ENCODE measurements around the gene CETN2. TPM values are rescaled to one million over a fixed set of nuclear protein-coding genes. Genes with fewer than 3 reads are reported as not detected.

CETN2 gene
- total and polyA plus RNA-seq, 10 donors: 9.4 to 25.0 (median 14.7) TPM

DNA sequence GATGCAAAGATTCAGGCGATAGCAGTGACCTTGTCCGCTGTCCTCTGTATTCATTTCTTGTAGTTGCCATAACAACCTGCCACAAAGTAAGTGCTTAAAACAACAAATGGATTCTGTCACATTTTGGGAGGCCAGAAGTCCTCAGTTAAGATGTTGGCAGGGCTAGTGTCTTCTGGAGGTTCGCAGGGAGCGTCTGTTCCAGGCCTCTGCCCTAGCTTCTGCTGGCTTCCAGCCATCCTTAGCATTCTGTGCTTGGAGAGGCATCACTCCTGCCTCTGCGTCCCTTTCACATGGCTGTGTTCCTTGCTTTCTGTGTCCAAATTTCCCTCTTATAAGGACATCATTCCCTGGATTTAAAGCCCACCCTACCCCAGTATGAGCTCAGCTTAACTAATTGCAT is 35.8 kb upstream of the CETN2 start:
- no peaks in the 10 kb centered on the region for H3K9me3 ChIP-seq
- intact Hi-C loops (cut with DNase I; ENCODE audit: low total_unique reads): no loop called here
- no peak for DNase-seq
- 81 to 98% (median 92%) methylated on average over 4 to 5 of the region's 5 CpGs for WGBS, 5 donors
- peaks cover 0 to 94% (median 19%) of the 10 kb centered on the region in 6 donors for H3K36me3 ChIP-seq
- no peaks in the 10 kb centered on the region for H3K4me1 ChIP-seq
- TF ChIP-seq, protein P1, sequence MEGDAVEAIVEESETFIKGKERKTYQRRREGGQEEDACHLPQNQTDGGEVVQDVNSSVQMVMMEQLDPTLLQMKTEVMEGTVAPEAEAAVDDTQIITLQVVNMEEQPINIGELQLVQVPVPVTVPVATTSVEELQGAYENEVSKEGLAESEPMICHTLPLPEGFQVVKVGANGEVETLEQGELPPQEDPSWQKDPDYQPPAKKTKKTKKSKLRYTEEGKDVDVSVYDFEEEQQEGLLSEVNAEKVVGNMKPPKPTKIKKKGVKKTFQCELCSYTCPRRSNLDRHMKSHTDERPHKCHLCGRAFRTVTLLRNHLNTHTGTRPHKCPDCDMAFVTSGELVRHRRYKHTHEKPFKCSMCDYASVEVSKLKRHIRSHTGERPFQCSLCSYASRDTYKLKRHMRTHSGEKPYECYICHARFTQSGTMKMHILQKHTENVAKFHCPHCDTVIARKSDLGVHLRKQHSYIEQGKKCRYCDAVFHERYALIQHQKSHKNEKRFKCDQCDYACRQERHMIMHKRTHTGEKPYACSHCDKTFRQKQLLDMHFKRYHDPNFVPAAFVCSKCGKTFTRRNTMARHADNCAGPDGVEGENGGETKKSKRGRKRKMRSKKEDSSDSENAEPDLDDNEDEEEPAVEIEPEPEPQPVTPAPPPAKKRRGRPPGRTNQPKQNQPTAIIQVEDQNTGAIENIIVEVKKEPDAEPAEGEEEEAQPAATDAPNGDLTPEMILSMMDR (IDR thresholded peaks at IDR 0.05 in 8 of 11, conservative IDR thresholded peaks at IDR 0.05 in 3 of 11): no peak
- TF ChIP-seq POLR2A (IDR thresholded peaks at IDR 0.05) (no peak), POLR2AphosphoS5 (IDR thresholded peaks at IDR 0.05) (no peak)
- H3K27ac ChIP-seq: no peak overlapping the region
- H3K4me3 ChIP-seq: no peak overlapping the region
- no peaks in the 10 kb centered on the region for H3K27me3 ChIP-seq (replicated peaks in 1 of 7)

DNA sequence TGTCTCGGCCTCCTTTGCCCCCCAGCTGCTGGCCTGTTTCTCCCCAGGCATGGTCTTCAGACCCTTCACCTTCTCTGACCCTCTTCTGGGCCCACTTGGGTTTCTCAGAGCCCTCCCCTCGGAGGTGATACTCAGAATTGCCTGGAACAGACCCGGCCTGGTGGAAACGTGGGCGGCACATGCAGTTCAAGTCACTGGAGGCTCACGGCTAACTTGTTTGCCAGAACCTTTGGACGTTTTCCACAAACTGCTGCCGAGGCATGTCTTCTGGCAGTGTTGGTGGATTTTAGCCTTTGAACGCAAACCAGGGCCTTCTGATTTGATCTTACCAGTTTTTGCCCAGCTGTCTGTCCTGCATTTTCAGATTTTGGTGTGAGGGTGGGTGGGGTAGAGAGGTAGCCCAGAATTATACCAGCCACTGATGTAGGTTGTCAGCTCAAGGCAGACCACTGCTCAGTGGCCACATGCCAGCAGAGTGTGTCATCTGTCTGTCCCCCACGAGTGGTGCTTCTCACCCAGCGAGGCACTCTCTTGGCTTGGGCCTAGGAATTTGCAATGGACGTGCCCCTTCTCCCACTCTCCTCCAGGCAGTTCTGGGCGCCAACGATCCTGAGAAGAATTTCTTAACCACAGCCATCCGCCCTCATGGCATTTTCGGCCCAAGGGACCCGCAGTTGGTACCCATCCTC is 34.8 kb upstream of the CETN2 start:
- WGBS, 5 donors: 85 to 98% (median 95%) methylated on average over 9 to 17 of the region's 17 CpGs
- Histone ChIP-seq H3K4me3 (no peak overlapping the region), H3K9me3 (no peaks in the 10 kb centered on the region), H3K27ac (no peak overlapping the region), H3K27me3 (replicated peaks in 1 of 7) (no peaks in the 10 kb centered on the region), H3K4me1 (no peaks in the 10 kb centered on the region), H3K36me3 (peaks cover 0 to 93% (median 19%) of the 10 kb centered on the region in 6 donors)
- DNase-seq: no peak
- intact Hi-C loops (cut with DNase I; ENCODE audit: low total_unique reads): no loop called here
- TF ChIP-seq, protein P1 (IDR thresholded peaks at IDR 0.05 in 8 of 11, conservative IDR thresholded peaks at IDR 0.05 in 3 of 11): no peak
- TF ChIP-seq POLR2AphosphoS5 (IDR thresholded peaks at IDR 0.05): no peak
- TF ChIP-seq POLR2A (IDR thresholded peaks at IDR 0.05): no peak

DNA sequence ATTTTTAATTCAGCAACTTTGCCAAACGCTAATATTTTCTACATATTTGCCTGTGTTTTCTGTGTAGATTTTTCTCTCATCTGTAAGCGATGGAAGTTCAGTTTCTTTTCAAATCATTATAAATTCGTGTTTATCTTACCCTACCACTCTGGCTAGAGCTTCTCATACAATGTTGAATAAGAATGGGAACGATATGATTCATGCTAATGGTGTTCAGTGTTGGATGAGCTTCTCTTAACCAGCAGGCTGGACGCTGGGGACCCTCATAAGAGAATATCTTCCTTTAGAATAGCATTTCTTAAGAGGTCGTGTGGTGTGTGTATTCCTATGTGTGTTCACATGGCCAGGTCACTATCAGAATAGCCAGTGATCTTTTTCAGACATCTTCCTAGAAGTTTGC is 31.3 kb upstream of the CETN2 start:
- TF ChIP-seq POLR2AphosphoS5 (IDR thresholded peaks at IDR 0.05) (no peak), POLR2A (IDR thresholded peaks at IDR 0.05) (no peak)
- TF ChIP-seq, protein P1 (IDR thresholded peaks at IDR 0.05 in 8 of 11, conservative IDR thresholded peaks at IDR 0.05 in 3 of 11): no peak
- no peaks in the 10 kb centered on the region for H3K9me3 ChIP-seq
- DNase-seq: no peak
- peaks cover 0 to 83% (median 13%) of the 10 kb centered on the region in 6 donors for H3K36me3 ChIP-seq
- no peaks in the 10 kb centered on the region for H3K27me3 ChIP-seq (replicated peaks in 1 of 7)
- intact Hi-C loops (cut with DNase I; ENCODE audit: low total_unique reads): no loop called here
- WGBS, 5 donors: 74 to 94% (median 92%) methylated on average over 6 of the region's 6 CpGs
- H3K4me3 ChIP-seq: no peak overlapping the region
- H3K4me1 ChIP-seq: no peaks in the 10 kb centered on the region
- H3K27ac ChIP-seq: no peak overlapping the region

DNA sequence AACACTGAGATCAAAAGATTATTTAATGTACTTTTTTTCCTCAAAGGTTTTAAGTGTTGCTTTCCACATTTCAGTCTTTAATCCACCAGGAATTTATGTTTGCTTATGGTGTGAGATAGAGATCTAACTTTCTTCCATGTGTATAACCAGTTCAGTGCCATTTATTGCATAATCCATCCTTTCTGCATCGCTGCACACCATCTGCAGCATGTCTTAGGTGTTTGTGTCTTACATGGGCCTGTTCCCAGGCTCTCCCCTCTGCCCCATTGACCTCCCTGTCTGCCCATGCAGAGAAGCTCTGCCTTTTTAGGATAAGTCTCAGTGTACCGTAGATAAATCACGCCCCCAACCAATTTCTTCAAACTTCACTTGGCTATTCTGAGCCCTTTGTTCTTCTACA is 30.6 kb upstream of the CETN2 start:
- WGBS, 5 donors: 78 to 93% (median 86%) methylated on average over 3 of the region's 3 CpGs
- intact Hi-C loops (cut with DNase I; ENCODE audit: low total_unique reads): no loop called here
- Histone ChIP-seq H3K9me3 (no peaks in the 10 kb centered on the region), H3K4me1 (no peaks in the 10 kb centered on the region), H3K27ac (no peak overlapping the region), H3K27me3 (replicated peaks in 1 of 7) (no peaks in the 10 kb centered on the region), H3K36me3 (peaks cover 0 to 76% (median 10%) of the 10 kb centered on the region in 6 donors), H3K4me3 (no peak overlapping the region)
- TF ChIP-seq POLR2A (IDR thresholded peaks at IDR 0.05): no peak
- TF ChIP-seq, protein P1 (IDR thresholded peaks at IDR 0.05 in 8 of 11, conservative IDR thresholded peaks at IDR 0.05 in 3 of 11): no peak
- no peak for TF ChIP-seq POLR2AphosphoS5 (IDR thresholded peaks at IDR 0.05)
- DNase-seq: no peak

All from spleen (tissue), 11 donors.